ENCODE measurements around the gene TTC39C.

DNA sequence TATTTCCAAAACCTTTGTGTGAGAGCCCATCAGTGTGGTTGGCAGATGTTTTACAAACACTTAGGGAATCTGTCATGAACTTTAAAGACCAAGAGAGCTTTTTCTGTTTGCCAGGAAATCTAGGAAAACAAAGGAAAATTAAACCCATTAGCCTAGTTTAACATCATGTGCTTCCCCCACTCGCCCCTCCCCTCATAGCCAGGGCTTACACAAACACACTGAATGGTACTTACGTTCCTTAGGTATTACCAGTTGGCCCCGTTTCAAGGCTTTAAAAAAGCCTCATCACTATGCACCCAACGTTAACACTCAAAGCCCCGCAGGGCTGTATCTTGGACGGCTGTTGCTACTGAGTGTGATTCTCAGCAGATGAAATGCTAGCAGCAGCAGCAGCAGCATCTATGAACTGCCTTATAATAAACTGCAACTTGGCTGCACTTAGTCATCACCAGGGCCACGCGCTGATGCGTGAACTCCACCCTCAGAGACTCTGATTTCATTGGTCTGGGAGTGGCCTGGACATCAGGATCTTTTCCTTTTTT lies 20.1 kb upstream of the TTC39C start:
- TF ChIP-seq RAD21 (IDR thresholded peaks at IDR 0.05; ENCODE audit: low read depth), result no peak
- TF ChIP-seq, protein P1, sequence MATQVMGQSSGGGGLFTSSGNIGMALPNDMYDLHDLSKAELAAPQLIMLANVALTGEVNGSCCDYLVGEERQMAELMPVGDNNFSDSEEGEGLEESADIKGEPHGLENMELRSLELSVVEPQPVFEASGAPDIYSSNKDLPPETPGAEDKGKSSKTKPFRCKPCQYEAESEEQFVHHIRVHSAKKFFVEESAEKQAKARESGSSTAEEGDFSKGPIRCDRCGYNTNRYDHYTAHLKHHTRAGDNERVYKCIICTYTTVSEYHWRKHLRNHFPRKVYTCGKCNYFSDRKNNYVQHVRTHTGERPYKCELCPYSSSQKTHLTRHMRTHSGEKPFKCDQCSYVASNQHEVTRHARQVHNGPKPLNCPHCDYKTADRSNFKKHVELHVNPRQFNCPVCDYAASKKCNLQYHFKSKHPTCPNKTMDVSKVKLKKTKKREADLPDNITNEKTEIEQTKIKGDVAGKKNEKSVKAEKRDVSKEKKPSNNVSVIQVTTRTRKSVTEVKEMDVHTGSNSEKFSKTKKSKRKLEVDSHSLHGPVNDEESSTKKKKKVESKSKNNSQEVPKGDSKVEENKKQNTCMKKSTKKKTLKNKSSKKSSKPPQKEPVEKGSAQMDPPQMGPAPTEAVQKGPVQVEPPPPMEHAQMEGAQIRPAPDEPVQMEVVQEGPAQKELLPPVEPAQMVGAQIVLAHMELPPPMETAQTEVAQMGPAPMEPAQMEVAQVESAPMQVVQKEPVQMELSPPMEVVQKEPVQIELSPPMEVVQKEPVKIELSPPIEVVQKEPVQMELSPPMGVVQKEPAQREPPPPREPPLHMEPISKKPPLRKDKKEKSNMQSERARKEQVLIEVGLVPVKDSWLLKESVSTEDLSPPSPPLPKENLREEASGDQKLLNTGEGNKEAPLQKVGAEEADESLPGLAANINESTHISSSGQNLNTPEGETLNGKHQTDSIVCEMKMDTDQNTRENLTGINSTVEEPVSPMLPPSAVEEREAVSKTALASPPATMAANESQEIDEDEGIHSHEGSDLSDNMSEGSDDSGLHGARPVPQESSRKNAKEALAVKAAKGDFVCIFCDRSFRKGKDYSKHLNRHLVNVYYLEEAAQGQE (IDR thresholded peaks at IDR 0.05; ENCODE audit: low read depth), result no peak
- TF ChIP-seq CREB1 (IDR thresholded peaks at IDR 0.05; ENCODE audit: low read depth), result no peak
- no peak for TF ChIP-seq YY1 (IDR thresholded peaks at IDR 0.05; ENCODE audit: low read depth)
- no peak for TF ChIP-seq EP300 (IDR thresholded peaks at IDR 0.05; ENCODE audit: borderline replicate concordance)
- TF ChIP-seq, protein P2, sequence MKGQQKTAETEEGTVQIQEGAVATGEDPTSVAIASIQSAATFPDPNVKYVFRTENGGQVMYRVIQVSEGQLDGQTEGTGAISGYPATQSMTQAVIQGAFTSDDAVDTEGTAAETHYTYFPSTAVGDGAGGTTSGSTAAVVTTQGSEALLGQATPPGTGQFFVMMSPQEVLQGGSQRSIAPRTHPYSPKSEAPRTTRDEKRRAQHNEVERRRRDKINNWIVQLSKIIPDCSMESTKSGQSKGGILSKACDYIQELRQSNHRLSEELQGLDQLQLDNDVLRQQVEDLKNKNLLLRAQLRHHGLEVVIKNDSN (IDR thresholded peaks at IDR 0.05), result peak; percentile 18; the same call in 1 of the 2 replicates
- peak; percentile 76 for TF ChIP-seq NFIC (IDR thresholded peaks at IDR 0.05)
- TF ChIP-seq FOXM1 (IDR thresholded peaks at IDR 0.05; ENCODE audit: borderline replicate concordance, low read depth), result peak; percentile 35; the same call in 1 of the 2 replicates
- TF ChIP-seq CEBPB (IDR thresholded peaks at IDR 0.05), result no peak
- TF ChIP-seq TAF1 (IDR thresholded peaks at IDR 0.05; ENCODE audit: low read depth), result no peak
- no peak for TF ChIP-seq EGR1 (IDR thresholded peaks at IDR 0.05)

All from Ishikawa (cell line).